Fibroblast of skin of back (primary cell): ENCODE results near the gene SPPL3.

Source experiments
- DNase-seq: peaks from one replicate; pipeline ENCODE4 v3.0.0-alpha.2; 2013

The SPPL3 gene

DNA sequence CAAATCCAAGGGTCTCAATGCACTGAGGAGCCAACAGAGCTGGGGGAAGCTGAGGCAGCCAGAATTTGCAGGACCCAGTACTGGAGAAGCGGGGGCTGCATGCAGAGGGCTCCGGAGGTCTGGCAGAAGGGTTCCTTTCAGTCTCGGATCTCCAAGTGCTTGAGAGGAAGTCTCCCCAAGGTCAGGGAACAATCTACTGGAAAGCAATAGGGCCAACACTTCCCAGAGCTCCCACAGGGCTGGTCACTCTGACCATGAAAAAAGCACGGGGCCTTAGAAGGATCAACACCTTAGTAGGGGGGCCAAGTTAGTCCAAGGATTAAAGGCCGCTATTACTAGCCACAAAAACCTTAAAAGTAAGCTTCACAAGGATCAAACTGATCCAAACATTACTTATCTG lies 31.7 kb downstream of the SPPL3 start:
- no peak for DNase-seq

DNA sequence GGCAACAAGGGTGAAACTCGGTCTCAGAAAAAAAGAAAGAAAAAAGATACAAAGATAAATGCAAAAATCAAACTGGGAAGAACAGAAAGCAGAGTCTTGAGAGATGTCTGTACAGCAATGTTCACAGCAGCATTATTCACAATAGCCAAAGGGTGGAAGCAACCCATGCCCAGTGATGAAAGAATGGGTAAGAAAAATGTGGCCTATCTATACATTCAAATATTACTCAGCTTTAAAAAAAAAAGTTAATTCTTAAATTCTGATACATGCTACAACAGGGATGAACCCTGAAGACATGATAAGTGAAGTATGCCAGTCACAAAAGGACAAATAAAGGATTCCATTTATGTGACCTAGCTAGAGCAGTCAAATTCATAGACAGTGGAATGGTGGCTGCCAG lies 33.7 kb downstream of the SPPL3 start:
- peak; percentile 36 for DNase-seq

DNA sequence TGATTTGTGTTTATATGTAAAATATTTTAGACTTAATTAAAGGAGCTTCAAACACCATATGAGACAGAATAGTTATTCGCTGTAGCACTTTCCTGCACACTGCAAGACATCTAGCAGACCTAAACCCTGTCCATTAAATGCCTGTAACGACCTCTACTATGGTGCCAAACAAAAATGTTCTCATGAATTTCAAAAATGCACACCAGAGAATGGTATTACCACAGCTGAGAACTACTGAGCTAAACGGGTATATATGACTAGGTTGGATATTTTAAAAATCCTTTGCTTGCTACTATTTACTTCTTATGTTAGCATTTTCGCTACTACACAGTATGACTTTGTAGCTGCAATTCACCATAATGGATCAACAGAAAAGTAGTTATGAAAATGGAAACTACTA lies 34.8 kb downstream of the SPPL3 start:
- no peak for DNase-seq

DNA sequence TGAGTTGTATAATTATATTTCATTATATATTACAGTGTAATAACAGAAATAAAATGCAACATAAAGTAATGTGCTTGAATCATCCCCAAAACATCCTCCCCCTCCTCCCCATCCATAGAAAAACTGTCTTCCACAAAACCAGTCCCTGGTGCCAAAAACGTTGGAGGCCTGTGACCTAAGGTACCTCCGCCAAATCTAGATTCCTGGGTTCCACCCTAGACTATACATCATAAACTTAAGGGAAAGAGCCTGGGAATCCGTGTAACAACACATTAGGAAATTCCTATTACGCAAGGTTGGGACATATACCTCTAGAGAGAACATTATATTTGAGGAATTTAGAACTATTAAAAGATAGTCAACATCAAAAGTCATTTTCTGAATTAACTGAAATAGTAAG lies 38.0 kb downstream of the SPPL3 start:
- DNase-seq, result no peak

DNA sequence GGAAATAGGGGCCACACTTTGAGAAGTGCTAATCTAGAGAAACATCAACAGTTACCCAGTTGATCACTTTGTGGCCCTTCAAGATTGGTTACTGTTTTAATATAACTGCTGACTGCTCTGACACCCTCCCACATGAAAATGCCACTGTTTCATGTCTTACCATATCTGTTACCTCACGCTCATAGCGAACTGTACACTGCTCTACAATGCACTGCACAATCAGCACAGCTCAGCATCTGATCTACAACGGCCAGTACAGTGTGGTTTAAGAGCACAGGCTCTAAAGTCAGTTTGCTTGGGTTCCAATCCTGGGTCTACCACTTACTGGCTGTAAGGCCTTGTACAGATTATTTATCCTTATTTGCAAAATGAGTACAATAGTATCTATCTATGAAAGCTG lies 39.1 kb downstream of the SPPL3 start:
- DNase-seq, result no peak

DNA sequence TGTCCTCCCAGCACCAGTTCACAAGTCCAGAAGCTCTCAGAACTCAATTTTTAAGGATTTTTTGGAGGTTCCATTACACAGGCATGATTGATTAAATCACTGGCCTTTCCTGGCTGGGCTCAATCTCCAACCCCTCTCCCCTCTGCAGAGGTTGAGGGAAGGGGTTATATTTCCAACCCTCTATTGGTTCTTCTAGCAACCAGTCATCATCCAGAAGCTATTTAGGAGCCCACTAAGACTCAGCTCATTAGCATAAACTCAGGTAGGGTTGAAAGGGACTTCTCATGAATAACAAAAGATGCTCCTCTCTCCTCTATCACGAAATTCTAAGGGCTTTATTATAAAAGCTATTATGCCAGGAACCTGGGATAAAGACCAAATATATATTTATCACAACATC lies 41.5 kb downstream of the SPPL3 start:
- DNase-seq, result no peak

DNA sequence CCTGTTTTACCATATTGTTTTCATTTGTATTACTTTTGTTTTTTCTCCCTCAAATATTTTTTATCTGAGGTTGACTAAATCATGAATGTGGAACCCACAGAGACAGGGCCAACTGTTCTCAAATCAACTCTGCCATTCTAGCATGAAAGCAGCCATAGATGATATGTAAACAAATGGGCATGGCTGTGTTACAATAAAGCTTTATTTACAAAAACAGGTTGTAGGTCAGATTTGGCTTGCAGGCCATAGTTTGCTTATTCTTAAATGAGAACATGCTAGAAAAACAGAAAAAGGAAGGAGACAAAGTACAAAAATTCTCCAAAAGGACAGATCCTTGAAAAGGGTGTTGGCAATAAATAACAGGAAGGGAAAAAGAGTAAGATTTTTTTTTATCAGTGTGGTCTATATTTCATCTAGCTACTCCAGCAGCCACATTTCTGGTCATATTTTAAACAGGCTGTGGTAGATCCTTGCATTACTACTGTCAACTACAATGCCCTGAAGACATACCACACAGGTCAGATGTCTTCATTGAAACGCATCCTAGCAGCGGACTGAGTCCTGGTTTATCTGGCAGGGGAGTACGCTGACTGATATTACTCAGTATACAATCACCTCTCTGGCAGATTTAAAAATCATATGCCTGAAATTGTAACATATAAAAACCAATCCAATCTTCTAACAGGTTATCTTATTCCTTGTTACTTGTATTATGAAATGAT lies 42.9 kb downstream of the SPPL3 start:
- DNase-seq, result no peak

DNA sequence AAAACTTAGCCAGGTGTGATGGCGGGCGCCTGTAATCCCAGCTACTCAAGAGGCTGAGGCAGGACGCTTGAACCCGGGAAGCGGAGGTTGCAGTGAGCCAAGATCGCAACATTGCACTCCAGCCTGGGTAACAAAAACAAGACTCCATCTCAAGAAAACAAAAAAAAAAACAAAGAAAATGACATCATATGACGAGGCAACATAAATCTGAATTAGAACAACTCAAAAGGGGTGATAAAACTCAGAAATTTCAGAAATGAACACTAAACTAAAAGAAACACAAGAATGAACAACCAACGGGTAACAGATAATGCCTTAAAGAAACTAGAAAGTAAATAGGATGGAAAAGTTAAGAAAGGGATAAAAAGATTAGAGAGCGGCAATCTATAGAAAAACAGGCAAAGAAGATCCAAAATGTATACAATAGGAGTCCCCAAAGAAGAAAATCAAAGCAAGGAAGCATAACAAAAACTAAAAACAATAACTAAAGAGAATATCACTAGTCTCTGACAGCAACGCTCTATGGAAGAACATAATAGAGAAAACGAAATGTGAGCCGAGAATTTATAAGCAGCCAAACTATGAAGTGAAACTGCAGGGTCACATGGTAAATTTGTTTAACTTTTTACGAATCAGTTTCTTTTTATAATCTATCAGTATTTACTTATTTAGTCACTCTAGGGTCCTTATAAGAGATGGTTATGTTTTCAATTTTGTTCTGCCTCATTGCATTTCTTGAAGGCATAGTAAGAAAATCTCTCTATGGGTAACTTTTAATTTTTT lies 45.7 kb downstream of the SPPL3 start:
- no peak for DNase-seq

DNA sequence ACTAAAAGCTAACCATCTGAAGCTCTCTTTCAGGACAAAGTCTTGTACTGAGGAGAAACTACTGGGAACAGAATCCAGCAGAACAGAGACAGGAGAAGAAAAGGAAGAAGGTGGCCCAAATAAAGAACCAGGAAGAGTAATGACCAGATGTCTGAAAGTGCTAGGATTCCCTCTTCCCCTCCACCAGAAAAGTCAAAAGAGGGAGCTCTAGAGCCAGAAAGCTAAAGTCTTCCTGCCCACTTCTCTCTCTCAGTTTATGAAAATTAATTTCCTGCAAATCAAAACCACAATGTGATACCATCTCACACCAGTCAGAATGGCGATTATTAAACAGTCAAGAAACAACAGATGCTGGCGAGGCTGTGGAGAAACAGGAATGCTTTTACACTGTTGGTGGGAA lies 47.2 kb downstream of the SPPL3 start:
- DNase-seq, result no peak

DNA sequence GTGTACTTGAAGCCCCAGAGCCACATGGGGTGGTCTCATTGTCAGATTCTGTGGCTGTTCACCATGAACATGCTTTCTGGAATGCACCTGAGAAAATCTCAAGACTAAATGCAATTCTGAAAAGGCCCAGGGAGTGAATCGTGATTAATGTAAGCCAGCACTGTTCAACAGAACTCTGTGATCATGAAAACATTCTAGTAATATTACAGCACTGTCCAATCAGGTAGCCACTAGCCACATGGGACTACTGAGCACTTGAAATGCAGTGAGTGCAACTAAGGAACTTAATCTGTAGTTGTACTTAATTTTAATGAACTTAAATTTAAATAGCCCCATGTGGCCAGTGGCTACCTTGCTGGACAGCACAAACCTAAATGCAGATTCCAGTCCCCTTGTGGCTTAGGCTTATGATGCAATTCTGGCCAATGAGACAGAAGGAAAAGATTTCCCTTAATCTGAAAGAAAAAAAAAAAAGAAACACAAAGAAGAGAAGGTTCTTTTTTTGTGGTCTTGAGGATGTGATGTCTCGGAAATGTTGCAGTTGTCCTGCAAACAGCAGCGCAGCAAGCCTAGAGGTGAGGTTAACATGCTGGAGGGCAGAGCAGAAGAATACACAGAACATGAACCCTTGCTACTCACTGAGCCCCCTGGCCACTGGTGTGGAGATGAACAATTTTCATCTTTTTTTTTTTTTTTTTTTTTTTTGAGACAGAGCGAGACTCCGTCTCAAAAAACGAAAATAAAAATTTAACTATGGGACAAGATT lies 48.2 kb downstream of the SPPL3 start:
- no peak for DNase-seq

DNA sequence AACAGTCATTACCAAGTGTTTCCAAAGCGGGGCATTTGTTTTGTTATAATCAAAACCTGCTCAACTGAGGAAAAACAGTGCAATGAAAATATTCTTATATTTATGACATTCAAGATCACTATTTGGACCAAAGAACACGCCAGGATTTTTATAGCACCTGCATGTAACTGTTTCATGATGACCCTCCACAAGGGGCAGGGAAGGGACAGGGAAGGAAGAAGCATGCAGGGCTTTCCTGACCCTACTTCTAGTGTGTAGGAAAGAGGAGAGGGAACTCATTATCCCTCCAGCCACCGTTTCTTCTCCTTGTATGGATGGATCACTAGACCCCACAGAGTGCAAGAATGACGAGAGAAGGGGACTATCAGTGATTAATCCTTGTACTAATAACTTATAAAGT lies 49.4 kb downstream of the SPPL3 start:
- no peak for DNase-seq

DNA sequence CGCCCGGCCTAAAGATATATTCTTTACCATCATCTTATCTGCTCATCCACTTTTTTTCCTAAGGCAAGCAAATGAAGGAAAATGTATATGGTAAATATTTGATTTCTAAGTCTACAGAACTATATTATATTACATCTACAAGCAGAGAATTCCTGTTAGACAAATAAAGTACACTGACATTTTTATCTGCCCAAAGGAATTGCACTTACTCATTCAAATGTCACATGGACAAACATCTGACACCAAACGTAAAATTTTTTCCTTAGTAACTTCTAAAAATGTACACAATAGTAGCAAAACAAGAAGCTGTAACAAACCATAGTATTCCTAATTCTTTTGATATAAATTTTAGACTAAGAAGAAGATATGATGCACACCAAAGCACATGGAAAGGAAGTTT lies 51.0 kb downstream of the SPPL3 start:
- DNase-seq, result peak; percentile 51

DNA sequence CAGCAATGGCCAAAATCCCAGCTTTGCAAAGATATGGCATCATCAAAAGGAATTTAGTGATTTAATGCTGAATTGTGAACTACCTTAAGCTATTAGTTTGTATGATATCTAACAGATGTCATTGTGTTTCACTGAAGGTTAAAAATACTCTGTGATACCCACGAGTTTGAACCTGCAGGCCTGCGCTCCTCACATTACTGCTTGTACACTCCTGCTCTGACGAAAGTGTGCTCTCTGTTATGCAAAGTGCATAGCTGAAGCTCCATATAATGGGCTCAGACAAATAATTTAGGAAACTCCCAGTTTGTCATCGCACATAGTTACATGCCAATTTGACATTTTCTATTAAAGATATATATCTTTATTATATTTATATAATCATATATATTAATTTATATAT lies 52.2 kb downstream of the SPPL3 start:
- DNase-seq, result no peak

DNA sequence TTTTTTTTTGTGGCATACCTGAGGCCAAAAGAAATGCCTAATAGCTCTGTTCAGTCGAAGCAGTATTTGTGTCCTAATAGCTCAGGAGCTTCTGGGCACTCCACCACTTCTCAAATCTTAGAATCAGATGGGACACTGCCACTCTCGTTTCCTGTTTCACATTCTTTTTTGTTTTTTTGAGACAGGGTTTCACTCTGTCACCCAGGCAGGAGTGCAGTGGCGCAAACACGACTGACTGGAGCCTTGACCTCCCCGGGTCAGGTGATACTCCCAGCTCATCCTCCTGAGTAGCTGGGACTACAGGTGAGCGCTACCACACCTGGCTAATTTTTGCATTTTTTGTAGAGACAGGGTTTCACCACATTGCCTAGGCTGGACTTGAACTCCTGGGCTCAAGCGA lies 52.7 kb downstream of the SPPL3 start:
- no peak for DNase-seq

DNA sequence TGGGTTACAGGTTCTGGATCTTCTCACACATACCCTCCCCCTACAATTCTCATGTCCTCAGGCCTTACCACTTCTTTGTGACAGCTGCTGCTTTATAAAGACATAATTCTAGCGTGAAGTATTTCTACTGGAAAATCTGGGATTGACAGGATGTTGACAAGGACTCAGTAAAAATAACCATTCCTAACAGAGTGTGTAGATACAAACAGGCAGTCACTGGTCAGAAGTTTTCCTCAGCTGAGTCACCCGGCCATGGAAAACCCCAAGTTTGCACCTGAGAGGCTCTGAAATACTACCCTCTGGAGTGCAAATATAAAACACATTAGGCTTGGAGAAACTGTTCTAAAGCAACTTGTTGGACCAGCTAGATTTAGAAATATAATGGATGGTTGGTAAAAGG lies 54.4 kb downstream of the SPPL3 start:
- DNase-seq, result peak; percentile 28

DNA sequence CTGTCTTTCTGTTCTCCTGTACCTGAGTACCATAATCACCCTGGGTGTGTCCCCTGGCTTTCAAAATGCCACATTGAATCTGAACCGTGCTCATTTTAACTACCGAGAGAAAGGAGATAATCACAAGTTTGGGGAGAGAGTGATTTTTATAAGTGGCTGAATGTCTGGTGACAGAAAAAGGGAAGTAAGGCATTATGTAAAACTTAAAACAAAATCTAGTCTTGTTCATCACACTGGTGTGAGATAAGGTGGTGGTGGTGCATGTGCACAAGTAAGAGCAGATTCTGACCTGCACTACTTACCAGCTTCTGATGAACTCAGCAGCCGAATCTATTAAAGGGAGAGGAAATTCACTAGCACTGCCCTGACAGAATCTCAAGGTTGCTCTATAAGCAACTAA lies 56.3 kb downstream of the SPPL3 start:
- no peak for DNase-seq

DNA sequence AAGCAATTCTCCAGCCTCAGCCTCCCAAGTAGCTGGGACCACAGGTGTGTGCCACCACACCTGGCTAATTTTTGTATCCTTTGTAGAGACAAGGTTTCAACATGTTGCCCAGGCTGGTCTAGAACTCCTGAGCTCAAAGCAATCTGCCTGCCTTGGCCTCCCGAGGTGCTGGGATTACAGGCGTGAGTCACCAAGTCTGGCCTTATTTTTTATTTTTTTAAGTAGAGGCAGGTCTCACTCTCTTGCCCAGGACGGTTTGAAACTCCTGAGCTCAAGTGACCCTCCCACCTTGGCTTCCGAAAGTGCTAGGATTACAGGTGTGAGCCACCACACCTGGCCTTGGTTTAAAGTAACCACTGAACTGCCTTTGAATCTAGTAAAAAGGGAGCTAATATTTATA lies 56.8 kb downstream of the SPPL3 start:
- no peak for DNase-seq

DNA sequence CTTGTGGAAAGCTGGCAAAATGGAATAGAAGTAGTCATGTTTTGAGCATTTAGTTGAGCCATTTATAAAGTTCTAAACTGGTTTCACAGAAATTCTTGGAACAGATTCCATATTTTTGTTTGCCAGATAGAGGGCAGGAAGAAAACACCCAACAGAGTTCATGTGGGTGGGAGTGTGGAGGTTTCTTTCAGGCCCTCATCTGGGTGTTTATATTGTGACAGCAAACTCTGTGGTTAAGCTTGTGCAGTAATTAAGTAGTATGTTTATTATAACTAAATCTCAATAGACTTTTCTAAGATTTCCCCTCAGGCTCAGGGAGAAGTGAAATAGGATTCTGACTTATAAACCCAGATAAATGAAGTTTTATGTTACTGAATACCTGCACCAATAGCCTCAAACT lies 57.4 kb downstream of the SPPL3 start:
- no peak for DNase-seq

DNA sequence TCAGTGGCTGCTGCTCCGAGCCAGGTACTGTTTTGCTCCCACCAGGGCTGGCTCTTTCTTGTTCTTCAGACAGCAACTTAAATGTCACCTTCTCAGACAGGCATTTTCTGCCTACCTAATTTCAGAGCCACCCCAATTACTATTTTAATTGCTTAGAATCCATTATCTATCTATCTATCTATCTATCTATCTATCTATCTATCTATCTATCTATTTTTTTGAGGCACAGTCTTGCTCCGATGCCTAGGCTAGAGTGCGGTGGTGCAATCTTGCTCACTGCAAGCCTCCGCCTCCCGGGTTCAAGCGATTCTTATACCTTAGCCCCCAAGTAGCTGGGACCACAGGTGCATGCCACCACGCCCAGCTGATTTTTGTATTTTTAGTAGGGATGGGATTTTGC lies 58.5 kb downstream of the SPPL3 start:
- no peak for DNase-seq

DNA sequence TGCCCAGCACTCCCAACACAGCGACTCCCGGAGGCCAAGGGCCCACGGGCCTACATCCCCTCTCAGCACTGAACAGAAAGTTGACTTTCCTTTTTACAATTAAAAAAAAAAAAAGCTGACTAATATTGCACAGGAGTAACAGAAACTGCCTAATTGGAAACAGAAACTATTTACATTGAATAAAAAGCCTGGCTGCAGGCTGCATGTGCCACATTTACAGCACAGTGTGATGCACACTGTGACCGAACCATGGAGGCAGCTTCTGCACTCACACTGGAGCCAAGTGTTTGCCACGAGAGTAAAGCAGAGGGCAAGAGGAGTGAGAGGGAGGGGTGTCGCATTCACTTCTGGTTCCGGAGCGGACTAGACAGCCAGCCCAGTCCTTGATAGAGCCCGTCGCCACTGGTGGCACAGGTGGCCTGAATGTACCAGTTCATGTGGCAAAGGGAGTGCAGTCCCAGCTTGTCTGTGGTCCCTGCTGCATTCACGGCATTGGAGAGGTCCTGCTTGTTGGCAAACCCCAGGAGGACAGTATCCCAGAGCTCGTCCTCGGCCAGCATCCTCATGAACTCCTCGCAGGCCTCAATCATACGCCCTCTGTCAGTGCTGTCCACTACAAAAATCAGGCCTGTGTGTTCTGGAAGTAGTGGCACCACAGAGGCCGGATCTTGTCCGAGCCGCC lies 59.2 kb downstream of the SPPL3 start:
- DNase-seq, result no peak

DNA sequence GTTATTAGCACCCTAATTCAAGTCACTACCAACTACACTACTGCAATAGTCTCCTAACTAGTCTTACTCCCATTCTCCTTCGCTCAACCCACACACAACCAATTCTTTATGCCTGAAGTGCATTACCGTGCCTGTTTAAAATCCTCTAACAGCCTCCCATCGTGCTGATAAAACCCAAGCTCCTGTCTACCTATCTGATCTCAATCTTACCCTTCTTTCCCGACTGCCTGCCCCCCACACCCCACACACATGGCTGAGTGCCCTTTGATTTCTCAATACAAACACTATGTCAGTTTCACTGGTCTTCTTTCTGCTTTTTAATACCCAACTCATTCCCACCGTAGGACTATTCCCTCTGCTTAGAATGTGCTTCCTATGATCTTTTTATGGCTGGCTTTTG lies 59.9 kb downstream of the SPPL3 start:
- DNase-seq, result no peak

DNA sequence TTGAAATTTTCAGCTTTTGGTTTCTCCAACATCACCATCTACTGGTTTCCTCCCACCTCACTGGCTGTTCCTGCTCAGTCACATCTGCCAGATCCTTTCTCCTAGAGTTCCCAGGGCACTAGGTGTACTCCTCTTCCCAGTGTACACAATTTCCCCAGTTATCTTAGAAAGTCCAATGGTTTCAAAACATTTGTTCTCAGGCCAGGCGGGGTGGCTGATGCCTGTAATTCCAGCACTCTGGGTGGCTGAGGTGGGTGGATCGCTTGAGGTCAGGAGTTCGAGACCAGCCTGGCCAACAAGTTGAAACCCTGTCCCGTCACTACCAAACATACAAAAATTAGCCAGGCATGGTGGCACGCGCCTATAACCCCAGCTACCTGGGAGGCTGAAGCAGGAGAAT lies 60.7 kb downstream of the SPPL3 start:
- DNase-seq, result no peak

DNA sequence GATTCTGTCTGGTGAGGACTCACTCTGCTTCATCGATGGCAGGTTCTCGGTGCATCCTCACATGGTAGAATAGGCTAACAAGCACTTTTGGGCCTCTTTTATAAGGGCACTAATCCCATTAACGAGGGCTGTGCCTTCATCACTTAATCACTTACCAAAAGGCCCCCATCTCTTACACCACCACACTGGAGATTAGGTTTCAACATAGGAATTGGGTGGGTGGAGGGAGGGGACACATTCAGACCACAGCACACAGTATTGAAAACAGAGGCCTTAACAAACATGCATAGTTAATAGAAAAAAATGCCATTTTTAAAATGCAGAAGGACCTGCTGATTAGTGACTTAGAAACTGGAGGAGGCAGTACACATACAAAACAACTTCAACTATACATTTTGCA lies 61.6 kb downstream of the SPPL3 start:
- DNase-seq, result no peak
